ENCODE measurements around the gene HADHA.

DNA sequence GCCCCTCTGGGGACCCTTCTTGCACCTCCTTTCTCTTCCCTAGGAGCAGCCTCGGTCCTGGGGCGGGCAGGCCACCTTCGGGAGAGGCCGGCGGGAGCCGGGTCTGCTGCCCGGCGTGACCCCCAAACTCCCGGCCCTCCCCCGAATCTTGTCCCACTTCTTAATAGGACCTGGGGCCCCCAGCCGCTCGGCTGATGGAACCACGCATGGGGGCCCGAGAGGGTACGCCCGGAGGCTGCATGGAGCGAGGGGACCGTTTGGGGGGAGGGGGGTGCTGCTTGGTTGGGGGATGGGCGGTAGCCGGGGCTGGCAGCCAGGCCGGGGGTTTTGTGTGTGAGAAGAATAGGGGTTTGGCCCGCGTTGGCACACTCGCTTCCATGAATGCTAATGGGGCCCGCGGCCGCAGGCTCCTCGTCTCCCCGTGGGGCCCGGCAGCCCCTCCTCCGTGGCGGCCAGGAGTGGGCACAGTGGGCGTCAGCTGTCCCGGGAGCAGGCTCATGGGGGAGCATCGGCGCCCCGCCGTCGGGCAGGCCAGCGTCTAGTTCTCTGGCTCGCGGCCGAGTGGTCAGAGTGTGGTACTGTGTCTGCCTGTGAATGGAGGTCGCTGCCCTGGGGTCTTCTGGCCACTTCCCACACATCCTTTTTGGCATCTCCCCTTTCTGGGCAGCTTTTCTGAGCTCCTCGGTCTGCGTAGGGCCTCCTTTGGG is 70.5 kb downstream of the HADHA start:
- TF ChIP-seq, protein P1, sequence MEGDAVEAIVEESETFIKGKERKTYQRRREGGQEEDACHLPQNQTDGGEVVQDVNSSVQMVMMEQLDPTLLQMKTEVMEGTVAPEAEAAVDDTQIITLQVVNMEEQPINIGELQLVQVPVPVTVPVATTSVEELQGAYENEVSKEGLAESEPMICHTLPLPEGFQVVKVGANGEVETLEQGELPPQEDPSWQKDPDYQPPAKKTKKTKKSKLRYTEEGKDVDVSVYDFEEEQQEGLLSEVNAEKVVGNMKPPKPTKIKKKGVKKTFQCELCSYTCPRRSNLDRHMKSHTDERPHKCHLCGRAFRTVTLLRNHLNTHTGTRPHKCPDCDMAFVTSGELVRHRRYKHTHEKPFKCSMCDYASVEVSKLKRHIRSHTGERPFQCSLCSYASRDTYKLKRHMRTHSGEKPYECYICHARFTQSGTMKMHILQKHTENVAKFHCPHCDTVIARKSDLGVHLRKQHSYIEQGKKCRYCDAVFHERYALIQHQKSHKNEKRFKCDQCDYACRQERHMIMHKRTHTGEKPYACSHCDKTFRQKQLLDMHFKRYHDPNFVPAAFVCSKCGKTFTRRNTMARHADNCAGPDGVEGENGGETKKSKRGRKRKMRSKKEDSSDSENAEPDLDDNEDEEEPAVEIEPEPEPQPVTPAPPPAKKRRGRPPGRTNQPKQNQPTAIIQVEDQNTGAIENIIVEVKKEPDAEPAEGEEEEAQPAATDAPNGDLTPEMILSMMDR (IDR thresholded peaks at IDR 0.05): no peak
- TF ChIP-seq POLR2A (IDR thresholded peaks at IDR 0.05): no peak
- no peak for TF ChIP-seq POLR2AphosphoS5 (IDR thresholded peaks at IDR 0.05)
- no peak for TF ChIP-seq EP300 (IDR thresholded peaks at IDR 0.05; ENCODE audit: low read depth)

All from transverse colon (tissue), 4 donors.